ENCODE results near the gene MAGEA11. TPM values are rescaled to one million over a fixed set of nuclear protein-coding genes. Genes with fewer than 3 reads are reported as not detected.
"Not testable (repeated sequence)": the region's sequence is repeated elsewhere in the genome, so short reads cannot be mapped to it uniquely, and the experiment has no call there.

MAGEA11 gene
- total RNA-seq, 1 donor from 2014 or later, result not detected

GRCh38 chrX:149759824-149760223 lies 48.0 kb downstream of the MAGEA11 start:
- H3K9me3 Mint-ChIP-seq, result peaks cover 4% of the 10 kb centered on the region
- no peak for TF ChIP-seq CTCF (conservative IDR thresholded peaks at IDR 0.05)
- no peaks in the 10 kb centered on the region for H3K27me3 Mint-ChIP-seq (ENCODE audit: low read depth)
- no peak for DNase-seq (ENCODE audit: low read depth, low spot score)
- peaks cover 2% of the 10 kb centered on the region for H3K36me3 Mint-ChIP-seq (ENCODE audit: low read depth)
- no peak overlapping the region for H3K4me3 Mint-ChIP-seq
- no peak overlapping the region for H3K27ac Mint-ChIP-seq (ENCODE audit: unreplicated experiment)
- H3K4me1 Mint-ChIP-seq, result no peaks in the 10 kb centered on the region

- no peaks in the 10 kb centered on the region for H3K4me1 Mint-ChIP-seq
- H3K36me3 Mint-ChIP-seq (ENCODE audit: low read depth), result peaks cover 2% of the 10 kb centered on the region
- no peaks in the 10 kb centered on the region for H3K27me3 Mint-ChIP-seq (ENCODE audit: low read depth)
- no peak overlapping the region for H3K4me3 Mint-ChIP-seq
- no peak for DNase-seq (ENCODE audit: low read depth, low spot score)
- peaks cover 4% of the 10 kb centered on the region for H3K9me3 Mint-ChIP-seq
- H3K27ac Mint-ChIP-seq (ENCODE audit: unreplicated experiment), result no peak overlapping the region
- TF ChIP-seq CTCF (conservative IDR thresholded peaks at IDR 0.05), result no peak
Observed at GRCh38 chrX:149760965-149761364, 49.1 kb downstream of the MAGEA11 start.

GRCh38 chrX:149761858-149762674 lies 50.2 kb downstream of the MAGEA11 start:
- not testable (repeated sequence) for H3K27me3 Mint-ChIP-seq (ENCODE audit: low read depth); H3K4me3 Mint-ChIP-seq; H3K9me3 Mint-ChIP-seq; H3K4me1 Mint-ChIP-seq; H3K27ac Mint-ChIP-seq (ENCODE audit: unreplicated experiment); H3K36me3 Mint-ChIP-seq (ENCODE audit: low read depth); DNase-seq (ENCODE audit: low read depth, low spot score)

GRCh38 chrX:149762696-149763614 lies 51.1 kb downstream of the MAGEA11 start:
- Mint-ChIP-seq H3K27ac (ENCODE audit: unreplicated experiment) (no peak overlapping the region), H3K4me1 (no peaks in the 10 kb centered on the region), H3K4me3 (no peak overlapping the region), H3K36me3 (ENCODE audit: low read depth) (peaks cover 2% of the 10 kb centered on the region), H3K9me3 (peaks cover 4% of the 10 kb centered on the region), H3K27me3 (ENCODE audit: low read depth) (no peaks in the 10 kb centered on the region)
- TF ChIP-seq CTCF (conservative IDR thresholded peaks at IDR 0.05), result no peak
- no peak for DNase-seq (ENCODE audit: low read depth, low spot score)

Other genes with a start within 250 kb of the MAGEA11 start
- 25.3 and 28.6 TPM in 2 replicates for gene IDS, start 206.8 kb upstream of the MAGEA11 start, total RNA-seq
- 14.5 and 14.6 TPM in 2 replicates for gene EOLA1, start 171.0 kb upstream of the MAGEA11 start, total RNA-seq
- not detected in 2 replicates for gene HSFX3, start 162.1 kb upstream of the MAGEA11 start, total RNA-seq
- gene MAGEA9B, start 124.6 kb upstream of the MAGEA11 start, total RNA-seq, result not detected in 2 replicates
- not detected in 2 replicates for gene HSFX2, start 116.7 kb upstream of the MAGEA11 start, total RNA-seq
- gene TMEM185A, start 80.3 kb upstream of the MAGEA11 start, total RNA-seq, result 28.5 and 29.0 TPM in 2 replicates
- gene HSFX1, start 62.0 kb downstream of the MAGEA11 start, total RNA-seq, result 1.0 and 1.4 TPM in 2 replicates
- not detected in 2 replicates for gene MAGEA9, start 69.9 kb downstream of the MAGEA11 start, total RNA-seq
- not detected in 2 replicates for gene MAGEA8, start 169.1 kb downstream of the MAGEA11 start, total RNA-seq
- not detected in 2 replicates for gene HSFX4, start 217.5 kb downstream of the MAGEA11 start, total RNA-seq
- gene EOLA2, start 226.4 kb downstream of the MAGEA11 start, total RNA-seq, result 33.8 and 36.2 TPM in 2 replicates